Panc1 (cell line): Measurements from ENCODE around the gene MRFAP1L1. TPM values are rescaled to one million over a fixed set of nuclear protein-coding genes. Genes with fewer than 3 reads are reported as not detected.

ENCODE experiments used
- ATAC-seq: fragments of 200-7000 bp; cut with Tn5 transposase; 2 replicates; pipeline ENCODE4 v1.9.1; 2020; ENCODE audit warnings: mild to moderate bottlenecking, moderate library complexity
- BruUV-seq: library from RNA; stranded (reverse); fragments of 400-500 nt; replicated peaks from 2 replicates; lab custom pipeline; 2021; lab: Mats Ljungman, UMichigan
- CTCF ChIA-PET: fragments of 300-600 bp; sonication (Branson Sonifier 250); formaldehyde crosslinking; loops from one replicate; lab custom pipeline; 2022; ENCODE audit warnings: antibody characterized with exemption; lab: Charles Lee
- POLR2A ChIA-PET: fragments of 300-600 bp; sonication (Branson Sonifier 250); formaldehyde crosslinking; loops from one replicate; lab custom pipeline; 2022; ENCODE audit warnings: antibody characterized with exemption; lab: Charles Lee
- DNase-seq: peaks from one replicate; pipeline ENCODE4 v3.0.0-alpha.2; 2010; ENCODE audit warnings: low read depth, low spot score
- H3K27ac ChIP-seq: 2 replicates; pipeline ENCODE4 v1.5.1; 2011; ENCODE audit warnings: mild to moderate bottlenecking, low read length, inconsistent platforms
- H3K27me3 ChIP-seq: fragments of 200-500 bp; sonication (Bioruptor generic); 2 replicates; pipeline ENCODE4 v1.6.0; 2014; ENCODE audit warnings: low read length, inconsistent platforms; ENCODE audit not compliant: control insufficient read depth, insufficient read depth
- H3K36me3 ChIP-seq: fragments of 200-500 bp; sonication (Bioruptor generic); 2 replicates; pipeline ENCODE4 v1.5.1; 2014; ENCODE audit warnings: inconsistent platforms, mild to moderate bottlenecking, low read length, moderate library complexity; ENCODE audit not compliant: control insufficient read depth, insufficient read depth
- H3K4me1 ChIP-seq: 2 replicates; pipeline ENCODE4 v1.5.1; 2011; ENCODE audit warnings: inconsistent platforms, mild to moderate bottlenecking, low read length, moderate library complexity; ENCODE audit not compliant: control insufficient read depth, insufficient read depth
- H3K4me3 ChIP-seq, 2 experiments: 2 replicates each; pipeline ENCODE4 v1.5.1; 2011 to 2012; ENCODE audit warnings: low read depth in 2 of 2, low read length in 2 of 2, mild to moderate bottlenecking in 2 of 2, inconsistent platforms in 1 of 2, moderate library complexity in 1 of 2
- H3K9me3 ChIP-seq: fragments of 200-500 bp; sonication (Bioruptor generic); 2 replicates; pipeline ENCODE4 v1.5.1; 2014; ENCODE audit warnings: low read depth, mild to moderate bottlenecking, inconsistent platforms, low read length, moderate library complexity; ENCODE audit not compliant: control insufficient read depth, insufficient read depth
- CTCF ChIP-seq: fragments of 450-650 bp; IDR thresholded peaks from 2 replicates; pipeline ENCODE4 v1.5.1; 2017; ENCODE audit warnings: mild to moderate bottlenecking
- POLR2AphosphoS5 ChIP-seq: IDR thresholded peaks from 2 replicates; pipeline ENCODE4 v1.6.1; 2012; ENCODE audit warnings: mild to moderate bottlenecking, low read depth, low read length, moderate library complexity
- REST ChIP-seq, 2 experiments: IDR thresholded peaks; 2 replicates each; pipeline ENCODE4 v1.6.1; 2011 to 2012; ENCODE audit warnings: low read depth in 2 of 2, control low read depth in 1 of 2, low read length in 1 of 2, mild to moderate bottlenecking in 1 of 2, moderate library complexity in 1 of 2; ENCODE audit not compliant: insufficient read depth in 1 of 2
- SIN3A ChIP-seq: IDR thresholded peaks from 2 replicates; pipeline ENCODE4 v1.6.1; 2012; ENCODE audit warnings: low read depth, mild to moderate bottlenecking, low read length, moderate library complexity, borderline replicate concordance; ENCODE audit not compliant: insufficient read depth
- TCF7L2 ChIP-seq: IDR thresholded peaks from 2 replicates; pipeline ENCODE4 v1.6.1; 2011; ENCODE audit warnings: mild to moderate bottlenecking, low read depth, low read length, inconsistent platforms
- in situ Hi-C: cut with HindIII; loops from 2 replicates; pipeline ENCODE4 v1.10.0; 2016; ENCODE audit warnings: low sequenced_read_pairs, low pct_unique_long_range_greater_than_20kb
- intact Hi-C: fragments of 100-400 bp; cut with micrococcal nuclease; formaldehyde crosslinking; loops from one replicate; pipeline ENCODE4 v1.10.0; 2022; ENCODE audit not compliant: unreplicated experiment
- total RNA-seq: library from RNA; stranded (reverse); gene quantifications from one replicate; pipeline ENCODE4 v1.2.1, GENCODE V29; 2021; ENCODE audit not compliant: unreplicated experiment

The MRFAP1L1 gene
- total RNA-seq, 1 experiment from 2014 or later, result 29.5 TPM

- Histone ChIP-seq H3K36me3 (no peaks in the 10 kb centered on the region), H3K27ac (no peak overlapping the region), H3K4me3 (no peak overlapping the region), H3K4me1 (no peaks in the 10 kb centered on the region; the same call in 1 of the 2 replicates), H3K27me3 (no peaks in the 10 kb centered on the region), H3K9me3 (no peaks in the 10 kb centered on the region)
- no peak for TF ChIP-seq SIN3A
- no peak for TF ChIP-seq CTCF
- TF ChIP-seq TCF7L2, result no peak
- TF ChIP-seq REST (IDR thresholded peaks at IDR 0.05; ENCODE audit: insufficient read depth in 1 of 2, low read depth in 2 of 2, low read length in 1 of 2), result no peak
- TF ChIP-seq POLR2AphosphoS5, result no peak
- BruUV-seq, result no TSS peak
- intact Hi-C loops (no loop called here), in situ Hi-C loops (no loop called here)
- ChIA-PET CTCF (no interaction called here), POLR2A (no interaction called here)
- ATAC-seq (no peak), DNase-seq (no peak)
Observed at GRCh38 chr4:6731318-6731675, 21.6 kb upstream of the MRFAP1L1 start.

- no peak overlapping the region for H3K4me3 ChIP-seq
- ChIA-PET POLR2A (interaction anchor here (0.7 kb wide), 1 partner anchor 169 kb away, joined by 11 read pairs; no protein-coding TSS in a partner anchor), CTCF (no interaction called here)
- no peak overlapping the region for H3K27ac ChIP-seq
- ATAC-seq (no peak; the same call in 1 of the 2 replicates), DNase-seq (no peak)
- in situ Hi-C loops (no loop called here), intact Hi-C loops (no loop called here)
- no peaks in the 10 kb centered on the region for H3K36me3 ChIP-seq
- no peaks in the 10 kb centered on the region for H3K27me3 ChIP-seq
- TF ChIP-seq TCF7L2, result no peak
- no peak for TF ChIP-seq REST (IDR thresholded peaks at IDR 0.05; ENCODE audit: insufficient read depth in 1 of 2, low read depth in 2 of 2, low read length in 1 of 2)
- no peak for TF ChIP-seq CTCF
- no peak for TF ChIP-seq SIN3A
- TF ChIP-seq POLR2AphosphoS5, result no peak
- no peaks in the 10 kb centered on the region for H3K9me3 ChIP-seq
- H3K4me1 ChIP-seq, result no peaks in the 10 kb centered on the region; the same call in 1 of the 2 replicates
- no TSS peak for BruUV-seq
Observed at GRCh38 chr4:6730603-6731317, 21.1 kb upstream of the MRFAP1L1 start.
